HepG2 (cell line): ENCODE measurements around the gene THADA. TPM values are rescaled to one million over a fixed set of nuclear protein-coding genes. Genes with fewer than 3 reads are reported as not detected.

ENCODE experiments used
- CEBPG ChIP-seq: IDR thresholded peaks from 2 replicates; pipeline ENCODE4 v1.6.1; 2016
- CENPT ChIP-seq: sonication (generic); formaldehyde crosslinking; IDR thresholded peaks from 2 replicates; pipeline ENCODE4 v1.8.0; 2022; ENCODE audit warnings: low read depth, mild to moderate bottlenecking, moderate library complexity, missing genetic modification reagents
- FOXJ3 ChIP-seq: sonication (generic); formaldehyde crosslinking; IDR thresholded peaks from 2 replicates; pipeline ENCODE4 v1.4.0; 2020; ENCODE audit warnings: missing genetic modification reagents, mild to moderate bottlenecking, borderline replicate concordance
- MAFK ChIP-seq, 2 experiments: IDR thresholded peaks in 1 of 2; conservative IDR thresholded peaks in 1 of 2; 2 replicates each; pipeline ENCODE4 v1.6.1; 2011; ENCODE audit warnings: improper control_type of control experiment in 2 of 2, low read length in 2 of 2
- ZKSCAN1 ChIP-seq: fragments of 150-350 bp; IDR thresholded peaks from 2 replicates; pipeline ENCODE4 v1.6.1; 2014; ENCODE audit warnings: low read length
- ZNF317 ChIP-seq: sonication (generic); formaldehyde crosslinking; IDR thresholded peaks from 2 replicates; pipeline ENCODE4 v1.5.0; 2020; ENCODE audit warnings: mild to moderate bottlenecking, missing genetic modification reagents
- ZNF557 ChIP-seq: sonication (generic); formaldehyde crosslinking; IDR thresholded peaks from 2 replicates; pipeline ENCODE4 v1.4.0; 2020; ENCODE audit warnings: missing genetic modification reagents
- ZNF616 ChIP-seq: sonication (generic); formaldehyde crosslinking; IDR thresholded peaks from 2 replicates; pipeline ENCODE4 v1.5.0; 2020; ENCODE audit warnings: low read depth, mild to moderate bottlenecking, missing genetic modification reagents
- polyA plus RNA-seq, 8 experiments: library from polyadenylated mRNA; depleted of rRNA in 3 of 8; stranded (reverse) in 7 of 8; unstranded in 1 of 8; fragments of >200 nt; fragmentation: Illumina TruSeq in 4 of 8; extraction: Trizol in 4 of 8; gene quantifications; 2 replicates each; pipeline versions ENCODE4 v1.2.1 to v1.2.3, GENCODE V29; 2011 to 2016; ENCODE audit warnings: low read depth in 4 of 8, missing spikeins in 1 of 8, mixed read lengths in 1 of 8; ENCODE audit not compliant: insufficient read depth in 1 of 8
- total RNA-seq, 5 experiments: library from RNA; depleted of rRNA; stranded (reverse); fragments of >200 nt; fragmentation: Illumina TruSeq; extraction: Trizol; gene quantifications; 2 replicates each; pipeline ENCODE4 v1.2.3, GENCODE V29; 2016; ENCODE audit warnings: low read depth in 1 of 5
- TF ChIP-seq, protein P1 (sequence below): IDR thresholded peaks from 2 replicates; pipeline ENCODE4 v1.4.0; 2020; ENCODE audit warnings: mild to moderate bottlenecking, missing genetic modification reagents
- TF ChIP-seq, protein P2 (sequence below): sonication (generic); formaldehyde crosslinking; IDR thresholded peaks from 2 replicates; pipeline ENCODE4 v1.5.0; 2020; ENCODE audit warnings: missing genetic modification reagents

THADA gene
- total and polyA plus RNA-seq, 2 of the 13 experiments (the other 11 are each of a cell fraction or from before 2014, with no cell fraction given), result 12.7 to 21.7 TPM

DNA sequence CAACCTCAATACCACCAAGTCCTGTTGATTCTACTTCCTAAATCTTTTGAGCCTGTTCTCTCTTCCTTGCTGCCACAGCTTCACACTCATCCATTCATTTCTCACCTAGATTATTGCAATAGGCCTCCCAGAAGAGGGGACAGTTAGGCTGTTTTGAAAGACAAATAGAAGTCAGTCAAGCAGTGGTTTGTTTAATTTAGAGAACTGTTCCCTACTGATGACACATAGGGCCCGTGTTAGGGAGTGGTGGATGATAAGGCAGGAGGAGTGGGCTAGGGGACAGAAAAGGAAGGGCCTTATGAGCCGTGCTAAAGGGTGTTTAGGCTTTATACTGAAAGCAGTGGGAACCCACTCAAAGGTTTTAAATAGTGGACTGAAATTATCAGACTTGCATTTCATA, 309.9 kb downstream of the THADA start (continued):
- TF ChIP-seq CEBPG (CRISPR knock-in tag) (peak; percentile 39), CENPT (no peak), ZNF317 (CRISPR knock-in tag) (no peak), FOXJ3 (CRISPR knock-in tag) (peak; percentile 25; the same call in 1 of the 2 replicates), ZKSCAN1 (no peak), ZNF557 (no peak), MAFK (conservative IDR thresholded peaks at IDR 0.05 in 1 of 2, IDR thresholded peaks at IDR 0.05 in 1 of 2; ENCODE audit: low read length in 2 of 2) (no peak), ZNF616 (no peak)
- TF ChIP-seq, protein P1, sequence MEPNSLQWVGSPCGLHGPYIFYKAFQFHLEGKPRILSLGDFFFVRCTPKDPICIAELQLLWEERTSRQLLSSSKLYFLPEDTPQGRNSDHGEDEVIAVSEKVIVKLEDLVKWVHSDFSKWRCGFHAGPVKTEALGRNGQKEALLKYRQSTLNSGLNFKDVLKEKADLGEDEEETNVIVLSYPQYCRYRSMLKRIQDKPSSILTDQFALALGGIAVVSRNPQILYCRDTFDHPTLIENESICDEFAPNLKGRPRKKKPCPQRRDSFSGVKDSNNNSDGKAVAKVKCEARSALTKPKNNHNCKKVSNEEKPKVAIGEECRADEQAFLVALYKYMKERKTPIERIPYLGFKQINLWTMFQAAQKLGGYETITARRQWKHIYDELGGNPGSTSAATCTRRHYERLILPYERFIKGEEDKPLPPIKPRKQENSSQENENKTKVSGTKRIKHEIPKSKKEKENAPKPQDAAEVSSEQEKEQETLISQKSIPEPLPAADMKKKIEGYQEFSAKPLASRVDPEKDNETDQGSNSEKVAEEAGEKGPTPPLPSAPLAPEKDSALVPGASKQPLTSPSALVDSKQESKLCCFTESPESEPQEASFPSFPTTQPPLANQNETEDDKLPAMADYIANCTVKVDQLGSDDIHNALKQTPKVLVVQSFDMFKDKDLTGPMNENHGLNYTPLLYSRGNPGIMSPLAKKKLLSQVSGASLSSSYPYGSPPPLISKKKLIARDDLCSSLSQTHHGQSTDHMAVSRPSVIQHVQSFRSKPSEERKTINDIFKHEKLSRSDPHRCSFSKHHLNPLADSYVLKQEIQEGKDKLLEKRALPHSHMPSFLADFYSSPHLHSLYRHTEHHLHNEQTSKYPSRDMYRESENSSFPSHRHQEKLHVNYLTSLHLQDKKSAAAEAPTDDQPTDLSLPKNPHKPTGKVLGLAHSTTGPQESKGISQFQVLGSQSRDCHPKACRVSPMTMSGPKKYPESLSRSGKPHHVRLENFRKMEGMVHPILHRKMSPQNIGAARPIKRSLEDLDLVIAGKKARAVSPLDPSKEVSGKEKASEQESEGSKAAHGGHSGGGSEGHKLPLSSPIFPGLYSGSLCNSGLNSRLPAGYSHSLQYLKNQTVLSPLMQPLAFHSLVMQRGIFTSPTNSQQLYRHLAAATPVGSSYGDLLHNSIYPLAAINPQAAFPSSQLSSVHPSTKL (CRISPR knock-in tag), result peak; percentile 51
- TF ChIP-seq, protein P2, sequence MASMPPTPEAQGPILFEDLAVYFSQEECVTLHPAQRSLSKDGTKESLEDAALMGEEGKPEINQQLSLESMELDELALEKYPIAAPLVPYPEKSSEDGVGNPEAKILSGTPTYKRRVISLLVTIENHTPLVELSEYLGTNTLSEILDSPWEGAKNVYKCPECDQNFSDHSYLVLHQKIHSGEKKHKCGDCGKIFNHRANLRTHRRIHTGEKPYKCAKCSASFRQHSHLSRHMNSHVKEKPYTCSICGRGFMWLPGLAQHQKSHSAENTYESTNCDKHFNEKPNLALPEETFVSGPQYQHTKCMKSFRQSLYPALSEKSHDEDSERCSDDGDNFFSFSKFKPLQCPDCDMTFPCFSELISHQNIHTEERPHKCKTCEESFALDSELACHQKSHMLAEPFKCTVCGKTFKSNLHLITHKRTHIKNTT (CRISPR knock-in tag), result no peak
